ENCODE data around the gene RPP40. TPM values are rescaled to one million over a fixed set of nuclear protein-coding genes. Genes with fewer than 3 reads are reported as not detected.

The RPP40 gene
- total RNA-seq, 1 experiment from 2014 or later: 37.9 TPM

DNA sequence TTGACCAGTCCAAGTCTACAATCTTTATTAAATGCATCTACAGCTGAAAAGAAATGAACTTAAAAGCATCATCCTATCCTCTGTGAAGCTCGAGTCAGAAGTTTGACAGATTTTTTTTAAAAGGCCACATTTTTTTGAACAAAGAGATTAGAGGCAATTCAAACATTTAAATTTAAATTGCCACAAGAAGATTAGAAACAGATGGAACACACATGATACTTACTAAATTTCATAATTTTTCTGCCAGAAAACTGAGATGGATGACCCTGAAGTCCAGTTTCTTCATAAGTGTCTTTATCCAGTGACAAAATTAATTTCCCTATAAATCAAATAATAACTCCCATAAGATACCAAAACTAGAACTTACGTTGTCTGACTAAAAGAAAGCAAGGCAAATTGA, 4.3 kb downstream of the RPP40 start:
- H3F3A ChIP-seq (ENCODE audit: low read length, unreplicated experiment): no peaks in the 10 kb centered on the region
- no peaks in the 10 kb centered on the region for H3K9me2 ChIP-seq (replicated peaks; ENCODE audit: low read length)
- H3K9me3 ChIP-seq (ENCODE audit: low read length): no peaks in the 10 kb centered on the region
- H3K27ac ChIP-seq (ENCODE audit: low read length): no peak overlapping the region
- H3K9ac ChIP-seq (ENCODE audit: low read length): no peak overlapping the region
- ChIA-PET CTCF (no interaction called here), POLR2A (ENCODE audit: unreplicated experiment) (no interaction called here)
- peaks cover 8% of the 10 kb centered on the region; the same call in 1 of the 2 replicates for H3K4me1 ChIP-seq (ENCODE audit: insufficient read depth, low read length)
- intact Hi-C loops (cut with micrococcal nuclease): no loop called here
- H3K36me3 ChIP-seq (ENCODE audit: low read depth, low read length): peaks cover 29% of the 10 kb centered on the region; the same call in 1 of the 2 replicates
- no TSS peak for BruUV-seq (replicated peaks)
- no peak overlapping the region for H3K4me3 ChIP-seq (ENCODE audit: low read length)
- ATAC-seq (no peak), DNase-seq (no peak)
- no peaks in the 10 kb centered on the region for H4K20me1 ChIP-seq (ENCODE audit: low read length)
- no peak overlapping the region for H3K4me2 ChIP-seq (ENCODE audit: low read length)
- peaks cover 6% of the 10 kb centered on the region; the same call in 1 of the 2 replicates for H3K79me2 ChIP-seq (ENCODE audit: low read length)
- TF ChIP-seq, protein P1, sequence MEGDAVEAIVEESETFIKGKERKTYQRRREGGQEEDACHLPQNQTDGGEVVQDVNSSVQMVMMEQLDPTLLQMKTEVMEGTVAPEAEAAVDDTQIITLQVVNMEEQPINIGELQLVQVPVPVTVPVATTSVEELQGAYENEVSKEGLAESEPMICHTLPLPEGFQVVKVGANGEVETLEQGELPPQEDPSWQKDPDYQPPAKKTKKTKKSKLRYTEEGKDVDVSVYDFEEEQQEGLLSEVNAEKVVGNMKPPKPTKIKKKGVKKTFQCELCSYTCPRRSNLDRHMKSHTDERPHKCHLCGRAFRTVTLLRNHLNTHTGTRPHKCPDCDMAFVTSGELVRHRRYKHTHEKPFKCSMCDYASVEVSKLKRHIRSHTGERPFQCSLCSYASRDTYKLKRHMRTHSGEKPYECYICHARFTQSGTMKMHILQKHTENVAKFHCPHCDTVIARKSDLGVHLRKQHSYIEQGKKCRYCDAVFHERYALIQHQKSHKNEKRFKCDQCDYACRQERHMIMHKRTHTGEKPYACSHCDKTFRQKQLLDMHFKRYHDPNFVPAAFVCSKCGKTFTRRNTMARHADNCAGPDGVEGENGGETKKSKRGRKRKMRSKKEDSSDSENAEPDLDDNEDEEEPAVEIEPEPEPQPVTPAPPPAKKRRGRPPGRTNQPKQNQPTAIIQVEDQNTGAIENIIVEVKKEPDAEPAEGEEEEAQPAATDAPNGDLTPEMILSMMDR (conservative IDR thresholded peaks at IDR 0.05; ENCODE audit: low read depth, low read length): no peak
- TF ChIP-seq EZH2phosphoT487 (IDR thresholded peaks at IDR 0.05; ENCODE audit: borderline replicate concordance, low read length) (no peak), EZH2 (IDR thresholded peaks at IDR 0.05; ENCODE audit: low read length, unreplicated experiment) (no peak)
- H3K27me3 ChIP-seq (ENCODE audit: low read length): no peaks in the 10 kb centered on the region
- H2AFZ ChIP-seq (ENCODE audit: low read length): no peak overlapping the region

- H3K9ac ChIP-seq (ENCODE audit: low read length): no peak overlapping the region
- no peaks in the 10 kb centered on the region for H4K20me1 ChIP-seq (ENCODE audit: low read length)
- TF ChIP-seq EZH2 (IDR thresholded peaks at IDR 0.05; ENCODE audit: low read length, unreplicated experiment) (no peak), EZH2phosphoT487 (IDR thresholded peaks at IDR 0.05; ENCODE audit: borderline replicate concordance, low read length) (no peak)
- TF ChIP-seq, protein P1 (conservative IDR thresholded peaks at IDR 0.05; ENCODE audit: low read depth, low read length): no peak
- ChIA-PET CTCF (no interaction called here), POLR2A (ENCODE audit: unreplicated experiment) (no interaction called here)
- no peaks in the 10 kb centered on the region for H3F3A ChIP-seq (ENCODE audit: low read length, unreplicated experiment)
- H3K4me1 ChIP-seq (ENCODE audit: insufficient read depth, low read length): peaks cover 4% of the 10 kb centered on the region; the same call in 1 of the 2 replicates
- ATAC-seq (no peak), DNase-seq (no peak)
- H3K27me3 ChIP-seq (ENCODE audit: low read length): no peaks in the 10 kb centered on the region
- BruUV-seq (replicated peaks): no TSS peak
- no peak overlapping the region for H3K4me2 ChIP-seq (ENCODE audit: low read length)
- no peak overlapping the region for H3K4me3 ChIP-seq (ENCODE audit: low read length)
- H3K79me2 ChIP-seq (ENCODE audit: low read length): peaks cover 4% of the 10 kb centered on the region; the same call in 1 of the 2 replicates
- H3K9me2 ChIP-seq (replicated peaks; ENCODE audit: low read length): no peaks in the 10 kb centered on the region
- intact Hi-C loops (cut with micrococcal nuclease): no loop called here
- no peak overlapping the region for H2AFZ ChIP-seq (ENCODE audit: low read length)
- peaks cover 29% of the 10 kb centered on the region; the same call in 1 of the 2 replicates for H3K36me3 ChIP-seq (ENCODE audit: low read depth, low read length)
- H3K9me3 ChIP-seq (ENCODE audit: low read length): no peaks in the 10 kb centered on the region
- H3K27ac ChIP-seq (ENCODE audit: low read length): no peak overlapping the region
Observed at GRCh38 chr6:4997862-4998261, 6.0 kb downstream of the RPP40 start.

- H3K9me3 ChIP-seq (ENCODE audit: low read length): no peaks in the 10 kb centered on the region
- H3F3A ChIP-seq (ENCODE audit: low read length, unreplicated experiment): no peaks in the 10 kb centered on the region
- no peaks in the 10 kb centered on the region for H3K27me3 ChIP-seq (ENCODE audit: low read length)
- DNase-seq: no peak
- H3K4me2 ChIP-seq (ENCODE audit: low read length): no peak overlapping the region
- no peaks in the 10 kb centered on the region for H4K20me1 ChIP-seq (ENCODE audit: low read length)
- no peaks in the 10 kb centered on the region for H3K79me2 ChIP-seq (ENCODE audit: low read length)
- H3K4me1 ChIP-seq (ENCODE audit: insufficient read depth, low read length): no peaks in the 10 kb centered on the region
- H3K9ac ChIP-seq (ENCODE audit: low read length): no peak overlapping the region
- ATAC-seq: no peak
- H2AFZ ChIP-seq (ENCODE audit: low read length): no peak overlapping the region
- peaks cover 19% of the 10 kb centered on the region; the same call in 1 of the 2 replicates for H3K36me3 ChIP-seq (ENCODE audit: low read depth, low read length)
- H3K27ac ChIP-seq (ENCODE audit: low read length): no peak overlapping the region
- CTCF ChIA-PET: no interaction called here
- no peak overlapping the region for H3K4me3 ChIP-seq (ENCODE audit: low read length)
- TF ChIP-seq, protein P1 (conservative IDR thresholded peaks at IDR 0.05; ENCODE audit: low read depth, low read length): no peak
- TF ChIP-seq EZH2phosphoT487 (IDR thresholded peaks at IDR 0.05; ENCODE audit: borderline replicate concordance, low read length): no peak
- TF ChIP-seq EZH2 (IDR thresholded peaks at IDR 0.05; ENCODE audit: low read length, unreplicated experiment): no peak
- no peaks in the 10 kb centered on the region for H3K9me2 ChIP-seq (replicated peaks; ENCODE audit: low read length)
- POLR2A ChIA-PET (ENCODE audit: unreplicated experiment): no interaction called here
- intact Hi-C loops (cut with micrococcal nuclease): no loop called here
- BruUV-seq (replicated peaks): no TSS peak
Observed at GRCh38 chr6:4994741-4995140, 9.1 kb downstream of the RPP40 start.

Data from PC-3 (cell line).